HG03432 (cell line): ENCODE data around the gene OR5F1.
A peak's percentile ranks its signal among the peaks of the same experiment; 100 is the strongest.

ENCODE experiments used
- ATAC-seq: cut with Tn5 transposase; IDR thresholded peaks from one replicate; pipeline ENCODE4 v1.9.1; 2021; ENCODE audit warnings: mild to moderate bottlenecking, moderate library complexity; ENCODE audit not compliant: unreplicated experiment

The OR5F1 gene

DNA sequence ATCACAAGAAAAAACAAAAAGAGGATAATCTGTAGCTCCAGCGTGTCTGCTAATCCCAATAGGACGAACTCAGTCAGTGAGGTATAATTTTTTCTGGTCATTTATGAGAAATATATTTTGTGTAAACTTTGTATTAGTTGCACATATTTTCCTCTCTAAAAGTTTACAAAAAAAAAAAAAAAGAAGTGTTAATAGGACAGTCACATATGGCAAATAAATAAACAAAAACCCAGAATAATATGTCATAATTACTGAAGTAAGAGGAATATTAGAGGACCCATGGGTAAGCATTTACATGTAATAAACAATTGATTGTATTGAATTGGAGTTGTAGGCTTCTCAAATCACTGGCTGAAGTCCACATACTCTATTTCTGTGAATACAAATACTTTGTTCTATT, at the start of gene OR5F1:
Gene OR5F1, minus strand, starts transcription at position 101 of the 400 bp plus-strand sequence. Its CDS starts 0 bp downstream, at position 101.
- no peak for ATAC-seq

- no peak for ATAC-seq
Measured at GRCh38 chr11:56027354-56027753, 32.9 kb upstream of the OR5F1 start, which contains the start of gene OR5AS1. Gene OR5AS1, plus strand, starts transcription at chr11:56027654. Its CDS starts 2,765 bp downstream, at chr11:56030419.

GRCh38 chr11:56013805-56014204, 19.4 kb upstream of the OR5F1 start:
- peak; percentile 61 for ATAC-seq

DNA sequence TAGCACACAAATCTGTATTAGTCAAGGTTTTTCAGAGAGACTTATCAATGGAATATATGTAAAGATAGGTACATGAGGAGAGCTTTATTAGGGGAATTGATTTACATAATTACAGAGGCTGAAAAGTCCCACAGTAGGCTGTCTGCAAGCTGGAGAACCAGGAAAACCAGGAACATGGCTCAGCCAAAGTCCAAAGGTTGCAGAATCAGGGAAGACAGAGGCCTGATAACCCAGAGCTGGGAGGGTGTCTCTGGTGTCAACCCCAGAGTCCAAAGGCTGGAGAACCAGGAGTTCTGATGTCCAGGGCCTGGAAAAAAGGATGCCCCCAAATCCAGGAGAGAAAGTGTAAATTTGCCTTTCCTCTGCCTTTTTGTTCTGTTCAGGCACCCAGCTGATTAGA, 16.3 kb upstream of the OR5F1 start:
- ATAC-seq, result no peak

- no peak for ATAC-seq
Measured at GRCh38 chr11:55970935-55971334, 23.5 kb downstream of the OR5F1 start.

- no peak for ATAC-seq
Measured at GRCh38 chr11:55969845-55970244, 24.6 kb downstream of the OR5F1 start, which contains the start of gene OR10AG1. Gene OR10AG1, minus strand, starts transcription at chr11:55969945. Its CDS starts 38 bp downstream, at chr11:55969907.

DNA sequence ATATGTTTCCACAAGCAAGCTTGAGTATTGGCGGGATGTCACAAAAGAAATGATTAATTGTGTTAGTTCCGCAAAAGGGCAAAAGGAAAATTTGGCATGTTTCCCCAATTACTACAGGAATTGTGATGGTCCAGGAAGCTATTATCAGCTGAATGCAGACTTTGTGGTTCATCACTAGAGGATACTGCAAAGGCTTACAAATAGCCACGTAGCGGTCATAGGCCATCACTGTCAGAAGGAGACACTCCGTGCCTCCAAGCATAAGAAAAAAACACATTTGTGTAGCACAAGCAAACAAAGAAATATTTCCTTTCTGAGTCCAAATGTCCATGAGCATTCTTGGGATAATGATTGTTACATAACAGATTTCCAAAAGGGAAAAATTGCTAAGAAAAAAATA, 26.5 kb downstream of the OR5F1 start:
- no peak for ATAC-seq

GRCh38 chr11:55966391-55966790, 28.0 kb downstream of the OR5F1 start:
- no peak for ATAC-seq

- no peak for ATAC-seq
Measured at GRCh38 chr11:55956521-55956920, 37.9 kb downstream of the OR5F1 start.

- no peak for ATAC-seq
Measured at GRCh38 chr11:55949330-55949729, 45.1 kb downstream of the OR5F1 start.
